CD4-positive, alpha-beta T cell treated with Interleukin-17A for 4 hours (primary cell): ENCODE data around the gene MYMK.
A peak's percentile ranks its signal among the peaks of the same experiment; 100 is the strongest.

Source experiments
- DNase-seq: peaks from one replicate; pipeline ENCODE4 v3.0.0-alpha.2; 2020; ENCODE audit warnings: mixed read lengths

MYMK gene

GRCh38 chr9:133478851-133479711, 45.7 kb downstream of the MYMK start, which contains the start of gene SLC2A6:
Gene SLC2A6, minus strand, starts transcription at chr9:133479099. Its CDS starts 40 bp downstream, at chr9:133479059.
- peak; percentile 87 for DNase-seq

- peak; percentile 25 for DNase-seq
Measured at GRCh38 chr9:133477992-133478850, 46.5 kb downstream of the MYMK start.

GRCh38 chr9:133477461-133477860, 47.3 kb downstream of the MYMK start:
- DNase-seq = no peak

- DNase-seq = no peak
Measured at GRCh38 chr9:133476941-133477340, 47.8 kb downstream of the MYMK start.

GRCh38 chr9:133476036-133476931, 48.5 kb downstream of the MYMK start:
- no peak for DNase-seq

DNA sequence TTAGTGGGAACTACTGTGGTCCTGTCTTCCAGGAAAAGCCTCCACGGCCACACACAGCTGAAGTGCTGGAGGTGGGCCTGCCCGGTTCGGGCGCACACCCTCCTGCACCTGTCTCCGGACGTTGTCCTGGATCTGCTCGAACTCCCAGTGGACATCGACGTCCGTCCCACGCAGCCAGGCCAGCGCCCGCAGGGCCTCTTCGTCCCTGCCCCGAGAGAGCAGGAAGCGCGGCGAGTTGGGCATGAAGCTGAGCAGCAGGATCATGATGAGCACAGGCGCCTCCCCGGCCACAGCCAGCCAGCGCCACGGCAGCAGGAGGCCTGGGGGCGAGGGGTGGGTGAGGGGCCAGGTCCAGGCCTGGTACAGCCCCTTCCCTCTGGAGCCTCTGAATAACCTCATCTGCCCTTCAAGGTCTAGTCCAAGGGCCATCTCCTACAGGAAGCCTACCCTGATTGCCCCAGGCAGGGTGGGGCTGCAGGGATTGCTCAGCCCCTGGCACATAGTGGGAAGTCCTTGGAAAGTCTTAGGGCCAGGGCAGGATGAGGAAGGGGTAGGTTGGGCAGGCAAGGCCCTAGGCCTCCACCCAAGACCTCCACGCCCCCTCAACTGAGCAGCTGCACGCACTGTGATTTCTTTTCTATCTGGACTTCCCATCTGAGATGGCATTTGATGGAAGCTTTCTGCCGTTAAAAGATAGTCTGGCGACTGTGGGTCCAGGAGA, 49.3 kb downstream of the MYMK start:
- no peak for DNase-seq

- DNase-seq = no peak
Measured at GRCh38 chr9:133474853-133475252, 49.9 kb downstream of the MYMK start.

- DNase-seq = no peak
Measured at GRCh38 chr9:133474215-133474614, 50.5 kb downstream of the MYMK start.

- no peak for DNase-seq
Measured at GRCh38 chr9:133473743-133474142, 51.0 kb downstream of the MYMK start.

GRCh38 chr9:133472753-133473378, 51.9 kb downstream of the MYMK start:
- no peak for DNase-seq

DNA sequence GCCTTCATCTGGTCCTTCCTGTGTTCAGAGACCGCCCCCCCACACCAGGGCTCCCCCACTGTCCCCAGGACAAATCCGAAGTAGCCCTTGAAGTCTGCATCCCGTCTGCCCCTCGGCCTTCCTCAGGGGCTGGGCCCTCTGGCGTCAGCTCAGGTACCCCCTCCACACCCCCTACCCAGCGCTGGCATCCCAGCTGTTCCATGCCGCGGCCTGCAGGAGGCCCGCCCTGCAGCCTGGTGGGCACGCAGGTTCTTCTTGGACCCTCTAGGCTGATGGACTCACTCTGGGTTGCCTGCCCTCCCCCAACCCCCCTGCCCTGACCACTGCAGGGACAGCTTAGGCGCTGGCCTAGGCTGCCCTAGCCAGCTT, 52.5 kb downstream of the MYMK start:
- DNase-seq = no peak

- DNase-seq = no peak
Measured at GRCh38 chr9:133471551-133472276, 53.0 kb downstream of the MYMK start.

DNA sequence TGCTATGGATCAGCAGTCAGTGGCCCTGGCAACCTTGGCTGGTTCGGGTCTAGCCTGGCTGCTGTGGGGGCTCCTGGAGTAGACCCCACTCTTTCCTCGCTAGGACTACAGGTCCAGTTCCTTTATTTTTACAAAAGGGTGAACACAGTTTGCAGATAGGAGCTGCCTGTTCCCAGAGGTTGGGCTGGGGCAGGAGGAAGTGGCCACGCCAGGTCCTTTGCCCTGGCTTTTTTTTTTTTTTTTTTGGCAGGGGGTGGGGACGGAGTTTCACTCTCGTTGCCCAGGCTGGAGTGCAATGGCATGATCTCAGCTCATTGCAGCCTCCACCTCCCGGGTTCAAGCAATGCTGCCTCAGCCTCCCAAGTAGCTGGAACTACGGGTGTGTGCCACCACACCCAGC, 53.8 kb downstream of the MYMK start:
- no peak for DNase-seq

GRCh38 chr9:133470427-133470924, 54.3 kb downstream of the MYMK start:
- DNase-seq = no peak

GRCh38 chr9:133468777-133469421, 55.9 kb downstream of the MYMK start:
- no peak for DNase-seq

DNA sequence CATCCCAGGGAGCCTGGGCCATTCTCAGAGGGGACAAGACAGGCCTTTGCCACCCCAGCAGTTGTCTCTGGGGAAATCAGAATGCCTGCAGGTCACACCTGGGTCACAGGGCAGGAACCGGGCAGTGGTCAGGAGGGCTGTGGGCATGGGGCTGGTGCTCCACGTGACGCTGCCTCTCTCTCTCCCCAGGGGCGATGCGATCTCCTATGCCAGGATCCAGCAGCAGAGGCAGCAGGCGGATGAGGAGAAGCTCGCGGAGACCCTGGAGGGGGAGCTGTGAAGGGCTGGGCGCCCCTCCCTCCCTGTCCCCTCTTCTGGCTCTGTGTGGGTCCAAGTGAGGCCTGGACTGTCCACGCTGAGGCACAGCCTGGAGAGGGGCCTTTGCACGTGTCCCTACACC, 56.4 kb downstream of the MYMK start:
- DNase-seq = no peak

GRCh38 chr9:133467101-133467500, 57.7 kb downstream of the MYMK start:
- DNase-seq = no peak

DNA sequence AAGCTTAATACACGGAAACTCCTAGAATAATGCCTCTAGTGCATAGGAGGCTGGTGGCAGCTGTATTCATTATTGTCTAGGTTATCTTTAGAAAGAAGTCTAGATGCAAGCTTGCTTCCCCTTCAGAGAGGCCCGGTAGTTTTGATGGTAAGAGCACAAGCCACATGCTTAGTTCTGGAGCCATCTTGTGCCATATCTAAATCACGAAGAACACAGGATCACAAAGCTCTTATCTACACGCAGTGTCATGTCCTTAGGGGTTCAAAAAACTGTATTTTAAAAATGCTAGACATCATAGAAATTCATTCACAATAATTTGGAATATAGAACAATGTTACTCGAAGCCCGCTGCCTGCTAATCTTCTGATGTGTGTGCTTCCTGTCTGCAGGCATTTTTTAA, 58.8 kb downstream of the MYMK start:
- no peak for DNase-seq

- DNase-seq = no peak
Measured at GRCh38 chr9:133464638-133465037, 60.1 kb downstream of the MYMK start.
